SK-N-SH treated with all-trans-retinoic acid at 6 μM for 48 hours (cell line): ENCODE measurements around the gene PARP2.

Experiments
- ATAC-seq: fragments of 200-7000 bp; cut with Tn5 transposase; 3 replicates; pipeline ENCODE4 v1.9.1; 2020; ENCODE audit warnings: mild to moderate bottlenecking, moderate library complexity
- ARNTL ChIP-seq: fragments of 450-650 bp; formaldehyde crosslinking; IDR thresholded peaks from 2 replicates; pipeline ENCODE4 v1.5.0; 2020; ENCODE audit warnings: low read depth, mild to moderate bottlenecking, moderate library complexity, borderline replicate concordance
- BACH2 ChIP-seq: fragments of 250-450 bp; sonication (Bioruptor Pico); IDR thresholded peaks from 2 replicates; pipeline ENCODE4 v1.9.0; 2021; ENCODE audit warnings: mild to moderate bottlenecking, borderline replicate concordance
- CSDC2 ChIP-seq: fragments of 250-450 bp; sonication (Bioruptor Pico); IDR thresholded peaks from 2 replicates; pipeline ENCODE4 v1.5.0; 2020; ENCODE audit warnings: mild to moderate bottlenecking, moderate library complexity
- ESRRG ChIP-seq: fragments of 250-450 bp; sonication (Bioruptor Pico); IDR thresholded peaks from 2 replicates; pipeline ENCODE4 v1.6.1; 2021; ENCODE audit warnings: mild to moderate bottlenecking
- GLIS3 ChIP-seq: fragments of 250-450 bp; sonication (Bioruptor Pico); IDR thresholded peaks from 2 replicates; pipeline ENCODE4 v1.5.0; 2020; ENCODE audit warnings: mild to moderate bottlenecking, moderate library complexity
- ISL1 ChIP-seq: fragments of 250-450 bp; sonication (Bioruptor Pico); IDR thresholded peaks from 2 replicates; pipeline ENCODE4 v2.1.2; 2022; ENCODE audit warnings: mild to moderate bottlenecking, moderate library complexity
- OSR1 ChIP-seq: fragments of 250-450 bp; sonication (Bioruptor Pico); IDR thresholded peaks from 2 replicates; pipeline ENCODE4 v1.8.0; 2022; ENCODE audit warnings: moderate library complexity, mild to moderate bottlenecking, inconsistent platforms
- PPARA ChIP-seq: fragments of 250-450 bp; sonication (Bioruptor Pico); IDR thresholded peaks from 2 replicates; pipeline ENCODE4 v1.5.0; 2020; ENCODE audit warnings: mild to moderate bottlenecking, borderline replicate concordance
- RARB ChIP-seq: fragments of 250-450 bp; sonication (Bioruptor Pico); IDR thresholded peaks from 2 replicates; pipeline ENCODE4 v1.8.0; 2021; ENCODE audit warnings: mild to moderate bottlenecking, moderate library complexity
- SNAI2 ChIP-seq: fragments of 250-450 bp; sonication (Bioruptor Pico); IDR thresholded peaks from 2 replicates; pipeline ENCODE4 v1.5.0; 2020; ENCODE audit warnings: mild to moderate bottlenecking, moderate library complexity
- TCF4 ChIP-seq: fragments of 250-450 bp; sonication (Bioruptor Pico); IDR thresholded peaks from 2 replicates; pipeline ENCODE4 v1.8.0; 2021; ENCODE audit warnings: mild to moderate bottlenecking, moderate library complexity, borderline replicate concordance
- TOX ChIP-seq: fragments of 250-450 bp; sonication (Bioruptor Pico); IDR thresholded peaks from 2 replicates; pipeline ENCODE4 v1.8.0; 2021; ENCODE audit warnings: mild to moderate bottlenecking, moderate library complexity, borderline replicate concordance
- ZC3H10 ChIP-seq: fragments of 250-450 bp; sonication (Bioruptor Pico); IDR thresholded peaks from 2 replicates; pipeline ENCODE4 v1.5.1; 2021; ENCODE audit warnings: mild to moderate bottlenecking, moderate library complexity
- ZFP3 ChIP-seq: fragments of 250-450 bp; sonication (Bioruptor Pico); IDR thresholded peaks from 2 replicates; pipeline ENCODE4 v1.5.0; 2020; ENCODE audit warnings: mild to moderate bottlenecking, moderate library complexity
- ZFP30 ChIP-seq: fragments of 450-650 bp; formaldehyde crosslinking; IDR thresholded peaks from 2 replicates; pipeline ENCODE4 v1.5.0; 2022; ENCODE audit warnings: mild to moderate bottlenecking, moderate library complexity
- ZNF565 ChIP-seq: fragments of 450-650 bp; formaldehyde crosslinking; conservative IDR thresholded peaks from 2 replicates; pipeline ENCODE4 v1.5.0; 2020; ENCODE audit warnings: low read depth, mild to moderate bottlenecking, moderate library complexity
- ZNF70 ChIP-seq: fragments of 450-650 bp; formaldehyde crosslinking; IDR thresholded peaks from 2 replicates; pipeline ENCODE4 v1.5.0; 2020; ENCODE audit warnings: mild to moderate bottlenecking, moderate library complexity
- ZNF8 ChIP-seq: fragments of 450-650 bp; formaldehyde crosslinking; IDR thresholded peaks from 2 replicates; pipeline ENCODE4 v1.5.0; 2020; ENCODE audit warnings: mild to moderate bottlenecking, moderate library complexity
- TF ChIP-seq, protein P1 (sequence below): fragments of 250-450 bp; sonication (Bioruptor Pico); IDR thresholded peaks from 2 replicates; pipeline ENCODE4 v1.5.0; 2020; ENCODE audit warnings: mild to moderate bottlenecking, moderate library complexity
- TF ChIP-seq, protein P2 (sequence below): fragments of 250-450 bp; sonication (Bioruptor Pico); IDR thresholded peaks from 2 replicates; pipeline ENCODE4 v1.5.1; 2021; ENCODE audit warnings: mild to moderate bottlenecking, moderate library complexity
- TF ChIP-seq, protein P3 (sequence below): fragments of 250-450 bp; sonication (Bioruptor Pico); IDR thresholded peaks from 2 replicates; pipeline ENCODE4 v1.8.0; 2021; ENCODE audit warnings: low read depth, mild to moderate bottlenecking, moderate library complexity, borderline replicate concordance
- TF ChIP-seq, protein P4 (sequence below): fragments of 250-450 bp; sonication (Bioruptor Pico); IDR thresholded peaks from 2 replicates; pipeline ENCODE4 v1.5.1; 2020; ENCODE audit warnings: low read depth, mild to moderate bottlenecking, moderate library complexity
- TF ChIP-seq, protein P5 (sequence below): fragments of 250-450 bp; sonication (Bioruptor Pico); IDR thresholded peaks from 2 replicates; pipeline ENCODE4 v1.8.0; 2020; ENCODE audit warnings: mild to moderate bottlenecking, moderate library complexity, borderline replicate concordance

The PARP2 gene, protein sequence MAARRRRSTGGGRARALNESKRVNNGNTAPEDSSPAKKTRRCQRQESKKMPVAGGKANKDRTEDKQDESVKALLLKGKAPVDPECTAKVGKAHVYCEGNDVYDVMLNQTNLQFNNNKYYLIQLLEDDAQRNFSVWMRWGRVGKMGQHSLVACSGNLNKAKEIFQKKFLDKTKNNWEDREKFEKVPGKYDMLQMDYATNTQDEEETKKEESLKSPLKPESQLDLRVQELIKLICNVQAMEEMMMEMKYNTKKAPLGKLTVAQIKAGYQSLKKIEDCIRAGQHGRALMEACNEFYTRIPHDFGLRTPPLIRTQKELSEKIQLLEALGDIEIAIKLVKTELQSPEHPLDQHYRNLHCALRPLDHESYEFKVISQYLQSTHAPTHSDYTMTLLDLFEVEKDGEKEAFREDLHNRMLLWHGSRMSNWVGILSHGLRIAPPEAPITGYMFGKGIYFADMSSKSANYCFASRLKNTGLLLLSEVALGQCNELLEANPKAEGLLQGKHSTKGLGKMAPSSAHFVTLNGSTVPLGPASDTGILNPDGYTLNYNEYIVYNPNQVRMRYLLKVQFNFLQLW

DNA sequence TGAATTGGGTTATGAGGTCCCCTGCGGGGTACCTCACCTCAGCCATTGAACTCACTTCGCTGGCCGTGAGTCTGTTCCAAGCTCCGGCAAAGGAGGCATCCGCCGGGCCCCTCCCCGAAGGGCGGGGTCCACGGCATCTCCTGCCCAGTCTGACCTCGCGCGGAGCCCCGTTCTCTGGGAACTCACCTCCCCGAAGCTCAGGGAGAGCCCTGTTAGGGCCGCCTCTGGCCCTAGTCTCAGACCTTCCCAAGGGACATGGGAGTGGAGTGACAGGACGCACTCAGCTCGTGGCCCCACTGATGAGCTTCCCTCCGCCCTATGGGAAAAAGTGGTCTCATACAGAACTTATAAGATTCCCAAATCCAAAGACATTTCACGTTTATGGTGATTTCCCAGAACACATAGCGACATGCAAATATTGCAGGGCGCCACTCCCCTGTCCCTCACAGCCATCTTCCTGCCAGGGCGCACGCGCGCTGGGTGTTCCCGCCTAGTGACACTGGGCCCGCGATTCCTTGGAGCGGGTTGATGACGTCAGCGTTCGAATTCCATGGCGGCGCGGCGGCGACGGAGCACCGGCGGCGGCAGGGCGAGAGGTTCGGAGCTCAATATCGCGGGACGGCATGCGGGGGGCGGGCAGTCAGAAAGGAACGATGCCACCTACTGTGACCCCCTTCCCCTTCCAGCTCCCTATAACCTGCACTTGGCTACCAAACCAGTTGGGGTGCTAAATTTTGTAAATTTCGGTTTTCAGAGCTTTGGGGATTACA, at the start of gene PARP2:
TSS of gene PARP2 (plus strand) at position 544 of the 770 bp plus-strand sequence. CDS start at position 551, 7 bp downstream.
- TF ChIP-seq ISL1 (CRISPR knock-in tag) (no peak), ZFP30 (CRISPR knock-in tag) (peak; percentile 55; the same call in 1 of the 2 replicates), GLIS3 (peak; percentile 99), ARNTL (no peak), PPARA (CRISPR knock-in tag) (no peak), ZC3H10 (peak; percentile 88), RARB (CRISPR knock-in tag) (peak; percentile 88; the same call in 1 of the 2 replicates), ZNF565 (CRISPR knock-in tag) (no peak; the same call in 1 of the 2 replicates), ZFP3 (CRISPR knock-in tag) (0 out of 2 replicates have a peak, but pooled peaks have one; percentile 23), ESRRG (CRISPR knock-in tag) (peak; percentile 89; the same call in 1 of the 2 replicates), BACH2 (CRISPR knock-in tag) (no peak), CSDC2 (CRISPR knock-in tag) (0 out of 2 replicates have a peak, but pooled peaks have one; percentile 4), ZNF70 (CRISPR knock-in tag) (peak; percentile 86), OSR1 (CRISPR knock-in tag) (no peak), ZNF8 (peak; percentile 42; the same call in 1 of the 2 replicates), TCF4 (CRISPR knock-in tag) (no peak), SNAI2 (CRISPR knock-in tag) (no peak), TOX (CRISPR knock-in tag) (no peak; the same call in 1 of the 2 replicates)
- TF ChIP-seq, protein P1, sequence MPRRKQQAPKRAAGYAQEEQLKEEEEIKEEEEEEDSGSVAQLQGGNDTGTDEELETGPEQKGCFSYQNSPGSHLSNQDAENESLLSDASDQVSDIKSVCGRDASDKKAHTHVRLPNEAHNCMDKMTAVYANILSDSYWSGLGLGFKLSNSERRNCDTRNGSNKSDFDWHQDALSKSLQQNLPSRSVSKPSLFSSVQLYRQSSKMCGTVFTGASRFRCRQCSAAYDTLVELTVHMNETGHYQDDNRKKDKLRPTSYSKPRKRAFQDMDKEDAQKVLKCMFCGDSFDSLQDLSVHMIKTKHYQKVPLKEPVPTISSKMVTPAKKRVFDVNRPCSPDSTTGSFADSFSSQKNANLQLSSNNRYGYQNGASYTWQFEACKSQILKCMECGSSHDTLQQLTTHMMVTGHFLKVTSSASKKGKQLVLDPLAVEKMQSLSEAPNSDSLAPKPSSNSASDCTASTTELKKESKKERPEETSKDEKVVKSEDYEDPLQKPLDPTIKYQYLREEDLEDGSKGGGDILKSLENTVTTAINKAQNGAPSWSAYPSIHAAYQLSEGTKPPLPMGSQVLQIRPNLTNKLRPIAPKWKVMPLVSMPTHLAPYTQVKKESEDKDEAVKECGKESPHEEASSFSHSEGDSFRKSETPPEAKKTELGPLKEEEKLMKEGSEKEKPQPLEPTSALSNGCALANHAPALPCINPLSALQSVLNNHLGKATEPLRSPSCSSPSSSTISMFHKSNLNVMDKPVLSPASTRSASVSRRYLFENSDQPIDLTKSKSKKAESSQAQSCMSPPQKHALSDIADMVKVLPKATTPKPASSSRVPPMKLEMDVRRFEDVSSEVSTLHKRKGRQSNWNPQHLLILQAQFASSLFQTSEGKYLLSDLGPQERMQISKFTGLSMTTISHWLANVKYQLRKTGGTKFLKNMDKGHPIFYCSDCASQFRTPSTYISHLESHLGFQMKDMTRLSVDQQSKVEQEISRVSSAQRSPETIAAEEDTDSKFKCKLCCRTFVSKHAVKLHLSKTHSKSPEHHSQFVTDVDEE (CRISPR knock-in tag) = no peak
- TF ChIP-seq, protein P2, sequence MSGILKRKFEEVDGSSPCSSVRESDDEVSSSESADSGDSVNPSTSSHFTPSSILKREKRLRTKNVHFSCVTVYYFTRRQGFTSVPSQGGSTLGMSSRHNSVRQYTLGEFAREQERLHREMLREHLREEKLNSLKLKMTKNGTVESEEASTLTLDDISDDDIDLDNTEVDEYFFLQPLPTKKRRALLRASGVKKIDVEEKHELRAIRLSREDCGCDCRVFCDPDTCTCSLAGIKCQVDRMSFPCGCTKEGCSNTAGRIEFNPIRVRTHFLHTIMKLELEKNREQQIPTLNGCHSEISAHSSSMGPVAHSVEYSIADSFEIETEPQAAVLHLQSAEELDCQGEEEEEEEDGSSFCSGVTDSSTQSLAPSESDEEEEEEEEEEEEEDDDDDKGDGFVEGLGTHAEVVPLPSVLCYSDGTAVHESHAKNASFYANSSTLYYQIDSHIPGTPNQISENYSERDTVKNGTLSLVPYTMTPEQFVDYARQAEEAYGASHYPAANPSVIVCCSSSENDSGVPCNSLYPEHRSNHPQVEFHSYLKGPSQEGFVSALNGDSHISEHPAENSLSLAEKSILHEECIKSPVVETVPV = peak; percentile 82
- TF ChIP-seq, protein P3, sequence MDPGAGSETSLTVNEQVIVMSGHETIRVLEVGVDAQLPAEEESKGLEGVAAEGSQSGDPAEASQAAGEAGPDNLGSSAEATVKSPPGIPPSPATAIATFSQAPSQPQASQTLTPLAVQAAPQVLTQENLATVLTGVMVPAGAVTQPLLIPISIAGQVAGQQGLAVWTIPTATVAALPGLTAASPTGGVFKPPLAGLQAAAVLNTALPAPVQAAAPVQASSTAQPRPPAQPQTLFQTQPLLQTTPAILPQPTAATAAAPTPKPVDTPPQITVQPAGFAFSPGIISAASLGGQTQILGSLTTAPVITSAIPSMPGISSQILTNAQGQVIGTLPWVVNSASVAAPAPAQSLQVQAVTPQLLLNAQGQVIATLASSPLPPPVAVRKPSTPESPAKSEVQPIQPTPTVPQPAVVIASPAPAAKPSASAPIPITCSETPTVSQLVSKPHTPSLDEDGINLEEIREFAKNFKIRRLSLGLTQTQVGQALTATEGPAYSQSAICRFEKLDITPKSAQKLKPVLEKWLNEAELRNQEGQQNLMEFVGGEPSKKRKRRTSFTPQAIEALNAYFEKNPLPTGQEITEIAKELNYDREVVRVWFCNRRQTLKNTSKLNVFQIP (CRISPR knock-in tag) = no peak
- TF ChIP-seq, protein P4, sequence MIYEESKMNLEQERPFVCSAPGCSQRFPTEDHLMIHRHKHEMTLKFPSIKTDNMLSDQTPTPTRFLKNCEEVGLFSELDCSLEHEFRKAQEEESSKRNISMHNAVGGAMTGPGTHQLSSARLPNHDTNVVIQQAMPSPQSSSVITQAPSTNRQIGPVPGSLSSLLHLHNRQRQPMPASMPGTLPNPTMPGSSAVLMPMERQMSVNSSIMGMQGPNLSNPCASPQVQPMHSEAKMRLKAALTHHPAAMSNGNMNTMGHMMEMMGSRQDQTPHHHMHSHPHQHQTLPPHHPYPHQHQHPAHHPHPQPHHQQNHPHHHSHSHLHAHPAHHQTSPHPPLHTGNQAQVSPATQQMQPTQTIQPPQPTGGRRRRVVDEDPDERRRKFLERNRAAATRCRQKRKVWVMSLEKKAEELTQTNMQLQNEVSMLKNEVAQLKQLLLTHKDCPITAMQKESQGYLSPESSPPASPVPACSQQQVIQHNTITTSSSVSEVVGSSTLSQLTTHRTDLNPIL (CRISPR knock-in tag) = peak; percentile 58; the same call in 1 of the 2 replicates
- TF ChIP-seq, protein P5, sequence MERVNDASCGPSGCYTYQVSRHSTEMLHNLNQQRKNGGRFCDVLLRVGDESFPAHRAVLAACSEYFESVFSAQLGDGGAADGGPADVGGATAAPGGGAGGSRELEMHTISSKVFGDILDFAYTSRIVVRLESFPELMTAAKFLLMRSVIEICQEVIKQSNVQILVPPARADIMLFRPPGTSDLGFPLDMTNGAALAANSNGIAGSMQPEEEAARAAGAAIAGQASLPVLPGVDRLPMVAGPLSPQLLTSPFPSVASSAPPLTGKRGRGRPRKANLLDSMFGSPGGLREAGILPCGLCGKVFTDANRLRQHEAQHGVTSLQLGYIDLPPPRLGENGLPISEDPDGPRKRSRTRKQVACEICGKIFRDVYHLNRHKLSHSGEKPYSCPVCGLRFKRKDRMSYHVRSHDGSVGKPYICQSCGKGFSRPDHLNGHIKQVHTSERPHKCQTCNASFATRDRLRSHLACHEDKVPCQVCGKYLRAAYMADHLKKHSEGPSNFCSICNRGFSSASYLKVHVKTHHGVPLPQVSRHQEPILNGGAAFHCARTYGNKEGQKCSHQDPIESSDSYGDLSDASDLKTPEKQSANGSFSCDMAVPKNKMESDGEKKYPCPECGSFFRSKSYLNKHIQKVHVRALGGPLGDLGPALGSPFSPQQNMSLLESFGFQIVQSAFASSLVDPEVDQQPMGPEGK = peak; percentile 97
- ATAC-seq = peak; percentile 99
